HepG2 (cell line): ENCODE data around the gene C19orf44. TPM values are rescaled to one million over a fixed set of nuclear protein-coding genes. Genes with fewer than 3 reads are reported as not detected.

Source experiments
- ATAC-seq: fragments of 200-7000 bp; cut with Tn5 transposase; 3 replicates; pipeline ENCODE4 v1.9.1; 2020; ENCODE audit warnings: mild to moderate bottlenecking, moderate library complexity
- BruUV-seq: library from RNA; stranded (reverse); fragments of 400-500 nt; replicated peaks from 2 replicates; lab custom pipeline; 2021; lab: Mats Ljungman, UMichigan
- CTCF ChIA-PET: fragments of 300-600 bp; formaldehyde crosslinking; extraction: SDS; loops from one replicate; lab custom pipeline; 2021; ENCODE audit warnings: low total read pairs, inconsistent platforms, low intra/inter-chr PET ratio; lab: Yijun Ruan, JAX
- POLR2A ChIA-PET: fragments of 350-600 bp; sonication (Branson Sonifier 250); formaldehyde crosslinking; loops from one replicate; lab custom pipeline; 2020; ENCODE audit warnings: antibody characterized with exemption, inconsistent platforms; lab: Yijun Ruan, JAX
- DNase-seq: peaks from one replicate; pipeline ENCODE4 v3.0.0-alpha.2; 2015; ENCODE audit warnings: low spot score
- FAIRE-seq: peaks from 3 replicates; lab custom pipeline; 2011; peaks lifted over from hg19 to GRCh38; lab: Jason Lieb, UNC
- H2AFZ ChIP-seq: one replicate; pipeline ENCODE4 v1.6.1; 2011; ENCODE audit warnings: low read length, inconsistent platforms
- H3K27ac ChIP-seq: fragments of 300-600 bp; 3 replicates; pipeline ENCODE4 v1.8.0; 2011; ENCODE audit warnings: mixed run types, mild to moderate bottlenecking, mixed read lengths, low read length, inconsistent platforms; ENCODE audit not compliant: insufficient read depth; ENCODE audit errors: extremely low read length
- H3K27me3 ChIP-seq, 2 experiments: fragments of 200-600 bp in 1 of 2; 2 replicates in 1 of 2; 3 replicates in 1 of 2; pipeline versions ENCODE4 v1.6.0 to v1.8.0; 2011; ENCODE audit warnings: low read length in 2 of 2, mild to moderate bottlenecking in 2 of 2, moderate library complexity in 2 of 2, inconsistent platforms in 1 of 2; ENCODE audit not compliant: insufficient read depth in 2 of 2, control insufficient read depth in 1 of 2
- H3K36me3 ChIP-seq, 2 experiments: fragments of 200-600 bp in 1 of 2; replicated peaks in 1 of 2; 2 replicates in 1 of 2; 3 replicates in 1 of 2; pipeline versions ENCODE4 v1.5.1 to v1.8.0; 2011; ENCODE audit warnings: low read length in 2 of 2, inconsistent platforms in 1 of 2; ENCODE audit not compliant: insufficient read depth in 2 of 2, control insufficient read depth in 1 of 2
- H3K4me1 ChIP-seq: 2 replicates; pipeline ENCODE4 v1.5.1; 2012; ENCODE audit warnings: low read length, inconsistent platforms; ENCODE audit not compliant: insufficient read depth
- H3K4me2 ChIP-seq: 2 replicates; pipeline ENCODE4 v1.6.0; 2011; ENCODE audit warnings: low read depth, low read length, inconsistent platforms
- H3K4me3 ChIP-seq, 3 experiments: fragments of 200-600 bp in 1 of 3; sonication (generic), shearing (Covaris generic) in 1 of 3; replicated peaks in 1 of 3; 2 replicates each; pipeline ENCODE4 v1.5.1; 2011 to 2016; ENCODE audit warnings: low read length in 3 of 3, inconsistent platforms in 2 of 3, low read depth in 2 of 3, mild to moderate bottlenecking in 2 of 3, control low read depth in 1 of 3, mixed read lengths in 1 of 3; ENCODE audit not compliant: insufficient read depth in 1 of 3
- H3K79me2 ChIP-seq: one replicate; pipeline ENCODE4 v1.6.1; 2011; ENCODE audit warnings: low read length, inconsistent platforms; ENCODE audit not compliant: insufficient read depth
- H3K9ac ChIP-seq: 2 replicates; pipeline ENCODE4 v1.6.0; 2011; ENCODE audit warnings: mild to moderate bottlenecking, low read depth, low read length, inconsistent platforms; ENCODE audit not compliant: insufficient read depth
- H3K9me3 ChIP-seq: 2 replicates; pipeline ENCODE4 v1.5.1; 2012; ENCODE audit warnings: mild to moderate bottlenecking, low read length
- H4K20me1 ChIP-seq: 2 replicates; pipeline ENCODE4 v1.6.0; 2011; ENCODE audit warnings: inconsistent platforms, mild to moderate bottlenecking, low read length, moderate library complexity; ENCODE audit not compliant: insufficient read depth
- CHCHD3 ChIP-seq: sonication (generic); formaldehyde crosslinking; IDR thresholded peaks from 2 replicates; pipeline ENCODE4 v1.8.0; 2022; ENCODE audit warnings: mild to moderate bottlenecking, missing genetic modification reagents, moderate library complexity
- CREB3 ChIP-seq: sonication (generic); formaldehyde crosslinking; IDR thresholded peaks from 2 replicates; pipeline ENCODE4 v1.5.0; 2020; ENCODE audit warnings: missing genetic modification reagents
- FLYWCH1 ChIP-seq: sonication (generic); formaldehyde crosslinking; IDR thresholded peaks from 2 replicates; pipeline ENCODE4 v1.8.1; 2023; ENCODE audit warnings: mild to moderate bottlenecking, missing genetic modification reagents
- GTF3A ChIP-seq: sonication (generic); formaldehyde crosslinking; conservative IDR thresholded peaks from 2 replicates; pipeline ENCODE4 v1.4.0; 2020; ENCODE audit warnings: mild to moderate bottlenecking, missing genetic modification reagents
- HNRNPH1 ChIP-seq: fragments of 200-400 bp; formaldehyde crosslinking; optimal IDR thresholded peaks from 2 replicates; pipeline ENCODE3; 2017; ENCODE audit warnings: mild to moderate bottlenecking, low read depth, low read length
- KAT2B ChIP-seq: fragments of 150-350 bp; IDR thresholded peaks from 2 replicates; pipeline ENCODE4 v1.6.1; 2014; ENCODE audit warnings: low read depth, low read length, borderline replicate concordance
- RBM22 ChIP-seq: fragments of 200-400 bp; formaldehyde crosslinking; optimal IDR thresholded peaks from 2 replicates; pipeline ENCODE3; 2017; ENCODE audit warnings: mild to moderate bottlenecking, low read length, moderate library complexity
- RERE ChIP-seq: IDR thresholded peaks from 2 replicates; pipeline ENCODE4 v1.6.1; 2016; ENCODE audit warnings: low read depth, missing genetic modification reagents, missing compliant biosample characterization
- TCF7 ChIP-seq: sonication (generic); IDR thresholded peaks from 2 replicates; pipeline ENCODE4 v1.6.1; 2016; ENCODE audit warnings: antibody characterized with exemption, low read depth
- TERF1 ChIP-seq: sonication (generic); formaldehyde crosslinking; IDR thresholded peaks from 2 replicates; pipeline ENCODE4 v1.8.0; 2022; ENCODE audit warnings: mild to moderate bottlenecking, missing genetic modification reagents, moderate library complexity
- ZBTB46 ChIP-seq: sonication (generic); formaldehyde crosslinking; IDR thresholded peaks from 2 replicates; pipeline ENCODE4 v1.4.0; 2020; ENCODE audit warnings: mild to moderate bottlenecking, missing genetic modification reagents, borderline replicate concordance
- ZFP82 ChIP-seq: sonication (generic); formaldehyde crosslinking; IDR thresholded peaks from 2 replicates; pipeline ENCODE4 v1.5.1; 2020; ENCODE audit warnings: mild to moderate bottlenecking, missing genetic modification reagents, borderline replicate concordance
- ZKSCAN8 ChIP-seq: IDR thresholded peaks from 2 replicates; pipeline ENCODE4 v1.6.1; 2016; ENCODE audit warnings: borderline replicate concordance, missing genetic modification reagents, missing compliant biosample characterization
- ZNF30 ChIP-seq: sonication (generic); formaldehyde crosslinking; IDR thresholded peaks from 2 replicates; pipeline ENCODE4 v1.5.0; 2020; ENCODE audit warnings: mild to moderate bottlenecking, missing genetic modification reagents
- ZNF326 ChIP-seq: sonication (generic); formaldehyde crosslinking; IDR thresholded peaks from 2 replicates; pipeline ENCODE4 v1.4.0; 2020; ENCODE audit warnings: missing genetic modification reagents, borderline replicate concordance
- WGBS: methylation state at CpG from one replicate; pipeline ENCODE4 v1.1.6; 2017; ENCODE audit warnings: low lambda C conversion rate; 5-methylcytosine and 5-hydroxymethylcytosine counted together
- in situ Hi-C: cut with HindIII; loops from 2 replicates; pipeline ENCODE4 v1.10.0; 2017; ENCODE audit warnings: low pct_unique_long_range_greater_than_20kb; ENCODE audit not compliant: extremely low pct_ligation_motif_present
- intact Hi-C: fragments of 100-400 bp; cut with micrococcal nuclease; formaldehyde crosslinking; loops from one replicate; pipeline ENCODE4 v1.10.0; 2022; ENCODE audit not compliant: unreplicated experiment
- polyA plus RNA-seq, 8 experiments: library from polyadenylated mRNA; depleted of rRNA in 3 of 8; stranded (reverse) in 7 of 8; unstranded in 1 of 8; fragments of >200 nt; fragmentation: Illumina TruSeq in 4 of 8; extraction: Trizol in 4 of 8; gene quantifications; 2 replicates each; pipeline versions ENCODE4 v1.2.1 to v1.2.3, GENCODE V29; 2011 to 2016; ENCODE audit warnings: low read depth in 4 of 8, missing spikeins in 1 of 8, mixed read lengths in 1 of 8; ENCODE audit not compliant: insufficient read depth in 1 of 8
- total RNA-seq, 5 experiments: library from RNA; depleted of rRNA; stranded (reverse); fragments of >200 nt; fragmentation: Illumina TruSeq; extraction: Trizol; gene quantifications; 2 replicates each; pipeline ENCODE4 v1.2.3, GENCODE V29; 2016; ENCODE audit warnings: low read depth in 1 of 5

C19orf44 gene
- total and polyA plus RNA-seq, 2 of the 13 experiments (the other 11 are each of a cell fraction or from before 2014, with no cell fraction given), result 3.2 to 4.3 TPM

GRCh38 chr19:16467581-16467980 is 28.6 kb upstream of the C19orf44 start (continued):
- no peak for TF ChIP-seq ZBTB46 (CRISPR knock-in tag)
- no peak for TF ChIP-seq GTF3A

- ATAC-seq, result no peak
- Histone ChIP-seq H3K9ac (peak overlapping the region; percentile 83), H3K9me3 (peaks cover 6% of the 10 kb centered on the region), H2AFZ (no peak overlapping the region), H3K79me2 (peaks cover 56% of the 10 kb centered on the region), H3K4me3 (peak overlapping the region; percentile 93 to 98 (median 97); a peak in 5 of 6 replicates), H3K4me1 (peaks cover 74% of the 10 kb centered on the region), H4K20me1 (peaks cover 7% of the 10 kb centered on the region), H3K27me3 (no peaks in the 10 kb centered on the region), H3K4me2 (peak overlapping the region; percentile 88), H3K36me3 (no peaks in the 10 kb centered on the region), H3K27ac (no peak overlapping the region)
- intact Hi-C loops (no loop called here), in situ Hi-C loops (no loop called here)
- BruUV-seq, result no TSS peak
- no peak for FAIRE-seq
- ChIA-PET POLR2A (interaction anchor here (0.9 to 1.1 kb wide), 2 partner anchors 12 to 26 kb away, joined by 3 read pairs; partner anchors contain the start of genes C19orf44 and CALR3), CTCF (no interaction called here)
- no peak for DNase-seq
- 43% methylated on average over 7 of the region's 7 CpGs for WGBS
- TF ChIP-seq CREB3 (CRISPR knock-in tag) (no peak), ZKSCAN8 (CRISPR knock-in tag) (no peak), RERE (CRISPR knock-in tag) (no peak), ZNF326 (CRISPR knock-in tag) (no peak), FLYWCH1 (CRISPR knock-in tag) (no peak), KAT2B (no peak), CHCHD3 (CRISPR knock-in tag) (no peak), RBM22 (no peak), TERF1 (CRISPR knock-in tag) (no peak), HNRNPH1 (no peak), TCF7 (no peak), ZNF30 (CRISPR knock-in tag) (no peak), ZFP82 (CRISPR knock-in tag) (no peak)
These were observed 25.7 kb upstream of the C19orf44 start for GRCh38 chr19:16470541-16470910.
